ENCODE measurements around the gene EOLA1.
A peak's percentile ranks its signal among the peaks of the same experiment; 100 is the strongest.
"Not testable (repeated sequence)": the region's sequence is repeated elsewhere in the genome, so short reads cannot be mapped to it uniquely, and the experiment has no call there.

Gene EOLA1

DNA sequence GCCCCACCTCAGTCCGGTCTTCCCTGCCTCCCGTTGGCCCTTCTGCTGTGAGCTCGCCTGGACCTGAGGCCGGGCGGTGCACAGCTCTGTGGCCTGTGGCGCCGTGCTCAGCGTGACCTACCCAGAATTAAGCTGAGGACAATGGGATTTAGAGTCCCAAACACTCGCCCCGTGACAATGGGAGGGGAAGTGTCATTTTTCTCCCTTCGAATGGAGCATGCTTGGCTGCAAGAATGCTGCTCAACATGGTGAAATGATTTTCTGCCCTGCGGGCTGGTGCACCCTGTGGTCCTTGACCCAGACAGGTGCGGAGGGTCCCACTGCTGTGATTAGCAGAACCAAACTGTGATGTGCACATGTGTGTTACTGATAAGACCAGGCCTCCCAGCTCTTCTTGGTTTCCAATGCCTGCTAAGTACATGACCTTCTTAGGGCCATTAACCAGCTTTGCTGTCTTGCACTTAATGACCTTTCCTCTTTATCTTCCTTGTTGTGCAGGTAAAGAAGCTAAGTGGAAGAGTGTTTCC, 772 bp downstream of the EOLA1 start:
- DNase-seq (ENCODE audit: low read depth) = no peak
- H3K4me3 ChIP-seq (ENCODE audit: low read depth, low read length) = peak overlapping the region; percentile 78
- TF ChIP-seq, protein P1, sequence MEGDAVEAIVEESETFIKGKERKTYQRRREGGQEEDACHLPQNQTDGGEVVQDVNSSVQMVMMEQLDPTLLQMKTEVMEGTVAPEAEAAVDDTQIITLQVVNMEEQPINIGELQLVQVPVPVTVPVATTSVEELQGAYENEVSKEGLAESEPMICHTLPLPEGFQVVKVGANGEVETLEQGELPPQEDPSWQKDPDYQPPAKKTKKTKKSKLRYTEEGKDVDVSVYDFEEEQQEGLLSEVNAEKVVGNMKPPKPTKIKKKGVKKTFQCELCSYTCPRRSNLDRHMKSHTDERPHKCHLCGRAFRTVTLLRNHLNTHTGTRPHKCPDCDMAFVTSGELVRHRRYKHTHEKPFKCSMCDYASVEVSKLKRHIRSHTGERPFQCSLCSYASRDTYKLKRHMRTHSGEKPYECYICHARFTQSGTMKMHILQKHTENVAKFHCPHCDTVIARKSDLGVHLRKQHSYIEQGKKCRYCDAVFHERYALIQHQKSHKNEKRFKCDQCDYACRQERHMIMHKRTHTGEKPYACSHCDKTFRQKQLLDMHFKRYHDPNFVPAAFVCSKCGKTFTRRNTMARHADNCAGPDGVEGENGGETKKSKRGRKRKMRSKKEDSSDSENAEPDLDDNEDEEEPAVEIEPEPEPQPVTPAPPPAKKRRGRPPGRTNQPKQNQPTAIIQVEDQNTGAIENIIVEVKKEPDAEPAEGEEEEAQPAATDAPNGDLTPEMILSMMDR (IDR thresholded peaks at IDR 0.05; ENCODE audit: insufficient read depth, low read depth, low read length, missing control alignments) = no peak

GRCh38 chrX:149545545-149546543, 5.0 kb downstream of the EOLA1 start:
- H3K4me3 ChIP-seq (ENCODE audit: low read depth, low read length); DNase-seq (ENCODE audit: low read depth): not testable (repeated sequence)

DNA sequence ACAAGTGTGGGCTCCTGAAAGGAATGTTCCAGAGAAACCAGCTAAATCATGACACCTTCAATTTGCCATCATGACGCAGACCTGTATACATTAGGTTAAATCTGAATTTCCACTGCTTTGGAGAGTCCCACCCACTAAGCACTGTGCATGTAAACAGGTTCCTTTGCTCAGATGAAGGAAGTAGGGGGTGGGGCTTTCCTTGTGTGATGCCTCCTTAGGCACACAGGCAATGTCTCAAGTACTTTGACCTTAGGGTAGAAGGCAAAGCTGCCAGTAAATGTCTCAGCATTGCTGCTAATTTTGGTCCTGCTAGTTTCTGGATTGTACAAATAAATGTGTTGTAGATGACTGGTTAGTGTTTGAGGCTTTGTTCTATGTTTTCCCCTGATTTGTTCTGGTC, 6.2 kb downstream of the EOLA1 start:
- not testable (repeated sequence) for DNase-seq (ENCODE audit: low read depth); H3K4me3 ChIP-seq (ENCODE audit: low read depth, low read length)

DNA sequence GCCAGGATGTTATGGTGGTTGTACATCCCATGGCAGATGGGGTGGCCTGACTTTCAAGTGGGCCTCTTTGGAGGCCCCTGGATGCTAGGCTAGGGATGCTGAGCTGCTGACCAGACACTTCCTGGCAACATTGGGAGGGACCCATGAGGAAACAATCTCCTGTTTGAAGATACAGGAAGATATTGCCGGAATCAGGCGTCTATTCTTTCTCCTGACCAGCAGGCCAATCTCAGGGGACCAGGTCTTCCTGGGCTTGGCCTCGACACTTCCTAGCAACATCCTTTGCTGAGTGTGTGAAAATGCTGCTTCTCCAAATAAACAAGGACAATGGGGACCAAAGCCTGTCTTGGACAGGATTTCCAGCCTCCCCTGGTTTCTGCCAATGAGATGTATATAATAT, 7.0 kb downstream of the EOLA1 start:
- not testable (repeated sequence) for DNase-seq (ENCODE audit: low read depth); H3K4me3 ChIP-seq (ENCODE audit: low read depth, low read length)

DNA sequence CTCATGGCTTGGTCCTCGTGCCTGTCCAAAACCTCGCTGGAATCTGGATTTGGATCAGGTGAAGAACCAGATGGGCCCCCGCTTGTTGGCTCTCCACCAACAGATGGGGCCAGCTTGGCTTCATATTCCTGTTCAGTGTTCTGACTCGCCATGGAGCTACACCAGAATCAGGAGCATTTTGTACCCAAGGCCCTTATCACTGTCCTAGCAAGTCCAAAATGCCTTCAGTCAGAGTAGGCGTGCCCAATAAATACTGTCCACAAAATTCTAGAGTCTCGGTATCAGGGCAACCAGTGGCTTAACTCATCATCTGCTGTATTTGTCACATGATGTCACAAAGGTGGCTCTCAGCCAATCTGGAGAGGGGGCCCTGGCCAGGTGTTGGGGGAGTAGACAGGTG, 8.9 kb downstream of the EOLA1 start, which contains the start of gene HSFX3:
Gene HSFX3, minus strand, starts transcription at position 224 of the 400 bp plus-strand sequence. Its CDS starts 72 bp downstream, at position 152.
- DNase-seq (ENCODE audit: low read depth); H3K4me3 ChIP-seq (ENCODE audit: low read depth, low read length): not testable (repeated sequence)

DNA sequence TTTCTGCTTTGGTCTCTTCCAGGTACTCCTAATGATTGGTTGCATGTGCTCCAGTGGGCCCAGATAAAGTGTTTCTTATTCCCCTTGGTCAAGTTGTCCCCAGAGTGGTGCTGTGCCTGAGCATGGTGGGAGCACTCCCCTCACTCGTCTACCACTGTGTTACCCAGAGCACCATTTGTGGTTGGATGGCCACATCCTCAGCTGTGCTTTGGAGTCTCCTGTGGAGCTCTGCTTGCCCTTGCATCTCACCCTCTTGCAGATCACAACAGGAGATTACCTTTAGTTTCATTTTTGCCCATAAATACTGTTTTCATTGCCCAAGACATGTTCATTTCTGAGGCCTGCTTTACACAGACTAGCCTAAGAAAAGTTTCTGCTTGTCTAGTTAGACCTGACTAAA, 9.6 kb downstream of the EOLA1 start:
- DNase-seq (ENCODE audit: low read depth); H3K4me3 ChIP-seq (ENCODE audit: low read depth, low read length): not testable (repeated sequence)

DNA sequence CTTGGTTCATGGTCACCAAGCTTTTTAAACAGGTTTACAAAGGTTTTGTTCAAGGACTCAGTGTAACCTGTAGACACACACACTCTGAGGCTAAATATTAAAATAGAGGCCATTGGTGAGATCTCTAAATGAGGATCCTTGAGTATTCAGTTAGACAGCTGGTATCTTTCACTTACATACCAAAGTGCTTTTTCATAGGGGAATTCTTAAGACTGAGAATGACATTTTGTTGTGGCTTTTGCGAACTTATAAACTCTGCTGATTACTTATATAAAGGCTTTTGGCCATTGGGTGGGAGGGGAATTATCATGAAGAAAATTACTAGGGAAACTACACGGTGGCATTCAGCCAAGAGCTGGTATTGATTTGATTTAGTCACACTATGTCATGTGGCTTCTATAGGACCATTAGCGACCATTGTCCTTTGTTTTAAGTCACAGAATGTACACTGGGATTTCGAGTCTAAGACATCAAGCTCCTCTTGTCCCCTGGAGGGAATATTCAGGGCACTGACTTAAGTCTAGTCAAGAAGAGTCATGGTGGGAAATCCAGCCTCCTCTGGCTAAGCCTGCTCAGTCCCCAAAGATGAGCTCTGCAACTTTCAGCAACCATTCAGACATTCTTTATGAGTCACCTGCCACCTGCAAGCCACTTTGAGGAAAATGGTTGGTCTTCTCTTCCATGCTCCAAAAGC, 10.6 kb downstream of the EOLA1 start:
- DNase-seq (ENCODE audit: low read depth); H3K4me3 ChIP-seq (ENCODE audit: low read depth, low read length): not testable (repeated sequence)

GRCh38 chrX:149551939-149552248, 11.1 kb downstream of the EOLA1 start:
- not testable (repeated sequence) for DNase-seq (ENCODE audit: low read depth); H3K4me3 ChIP-seq (ENCODE audit: low read depth, low read length)

- DNase-seq (ENCODE audit: low read depth); H3K4me3 ChIP-seq (ENCODE audit: low read depth, low read length): not testable (repeated sequence)
Observed at GRCh38 chrX:149555251-149555650, 14.4 kb downstream of the EOLA1 start.

GRCh38 chrX:149563359-149563758, 22.5 kb downstream of the EOLA1 start:
- TF ChIP-seq, protein P1 (IDR thresholded peaks at IDR 0.05; ENCODE audit: insufficient read depth, low read depth, low read length, missing control alignments) = no peak
- no peak overlapping the region for H3K4me3 ChIP-seq (ENCODE audit: low read depth, low read length)

DNA sequence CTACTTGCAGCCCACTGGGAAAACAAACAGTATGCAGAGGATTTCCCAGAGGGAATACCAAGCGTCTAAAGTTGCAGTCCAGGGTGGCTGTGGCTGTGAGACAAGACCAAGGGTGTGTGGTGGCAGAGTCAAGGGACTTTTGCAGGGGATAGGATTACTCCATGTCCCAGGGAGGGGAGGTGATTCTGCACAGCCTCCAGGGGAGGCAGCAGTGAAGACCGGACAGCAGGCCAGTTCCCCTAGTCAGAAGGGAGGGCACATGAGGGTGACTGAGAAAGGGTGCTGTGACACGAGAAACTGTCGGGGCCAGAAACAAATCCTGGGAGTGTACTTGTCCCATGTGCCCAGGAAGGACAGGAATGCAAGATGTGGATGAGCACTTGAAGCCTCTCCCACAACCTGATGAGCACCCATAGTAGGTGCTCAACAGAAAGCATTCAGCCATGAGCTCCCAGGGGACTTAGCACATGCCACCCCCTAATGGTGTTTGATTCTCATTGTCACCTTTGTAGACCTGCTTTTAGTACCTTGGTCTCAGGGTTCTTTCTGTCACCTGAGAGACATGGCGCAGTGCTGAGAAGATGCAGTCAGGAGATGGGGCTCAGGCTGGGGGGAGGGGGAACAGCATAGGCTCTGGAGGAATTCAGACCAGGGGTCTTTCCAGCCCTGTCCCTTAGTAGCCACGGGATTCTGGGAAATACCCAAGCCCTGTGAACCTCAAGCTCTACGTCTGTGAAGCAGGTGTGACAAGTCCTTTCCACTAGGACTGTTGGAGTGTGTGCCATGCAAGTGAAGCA, 27.0 kb downstream of the EOLA1 start:
- no peak overlapping the region for H3K4me3 ChIP-seq (ENCODE audit: low read depth, low read length)
- no peak for DNase-seq (ENCODE audit: low read depth)
- TF ChIP-seq, protein P1 (IDR thresholded peaks at IDR 0.05; ENCODE audit: insufficient read depth, low read depth, low read length, missing control alignments) = no peak

More at GRCh38 chrX:149563359-149563758, 22.5 kb downstream of the EOLA1 start:
- DNase-seq (ENCODE audit: low read depth) = no peak
